GM21447 (cell line): ENCODE measurements around the gene GSTM4.
"Not testable (repeated sequence)": the region's sequence is repeated elsewhere in the genome, so short reads cannot be mapped to it uniquely, and the experiment has no call there.

ENCODE experiments used
- ATAC-seq: cut with Tn5 transposase; IDR thresholded peaks from one replicate; pipeline ENCODE4 v1.9.1; 2021; ENCODE audit not compliant: unreplicated experiment

GSTM4 gene

DNA sequence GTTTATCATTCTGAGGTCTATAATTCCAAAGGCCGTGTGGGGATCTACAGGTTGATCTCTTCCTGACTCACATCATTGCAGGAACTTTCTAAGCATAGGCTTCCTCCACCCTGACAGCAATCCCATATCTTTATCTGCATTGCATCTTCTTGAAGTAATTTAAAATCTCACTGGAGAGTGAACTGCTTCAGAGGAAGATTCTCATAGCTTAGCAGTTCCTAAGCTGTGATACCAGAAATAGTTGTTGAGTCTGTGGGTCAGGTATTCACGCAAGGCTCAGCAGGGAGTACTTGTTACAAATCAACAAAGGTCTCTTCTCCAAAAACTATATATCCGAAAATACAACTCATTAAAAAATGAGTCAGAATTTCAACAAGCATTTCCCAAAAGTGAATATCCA, 39.2 kb downstream of the GSTM4 start:
- not testable (repeated sequence) for ATAC-seq

DNA sequence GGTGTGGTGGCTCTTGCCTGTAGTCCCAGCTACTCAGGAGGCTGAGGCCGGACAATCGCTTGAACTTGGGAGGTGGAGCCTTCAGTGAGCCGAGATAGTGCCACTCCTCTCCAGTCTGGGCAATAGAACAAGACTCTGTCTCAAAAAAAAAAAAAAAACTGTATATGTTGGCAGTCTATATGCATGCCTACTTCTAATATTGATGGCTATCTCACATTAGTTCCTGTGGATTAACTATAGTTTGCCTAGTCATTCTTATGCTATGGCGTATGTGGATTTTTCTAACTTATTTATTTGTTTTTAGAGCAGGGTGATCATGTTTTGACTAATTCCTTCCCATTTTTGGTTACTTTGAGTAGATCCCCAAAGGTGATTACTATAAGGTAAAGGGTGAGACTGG, 41.2 kb downstream of the GSTM4 start:
- no peak for ATAC-seq

- not testable (repeated sequence) for ATAC-seq
These were observed 42.0 kb downstream of the GSTM4 start for GRCh38 chr1:109697861-109698260.

GRCh38 chr1:109702940-109703339, 47.0 kb downstream of the GSTM4 start:
- ATAC-seq: not testable (repeated sequence)

DNA sequence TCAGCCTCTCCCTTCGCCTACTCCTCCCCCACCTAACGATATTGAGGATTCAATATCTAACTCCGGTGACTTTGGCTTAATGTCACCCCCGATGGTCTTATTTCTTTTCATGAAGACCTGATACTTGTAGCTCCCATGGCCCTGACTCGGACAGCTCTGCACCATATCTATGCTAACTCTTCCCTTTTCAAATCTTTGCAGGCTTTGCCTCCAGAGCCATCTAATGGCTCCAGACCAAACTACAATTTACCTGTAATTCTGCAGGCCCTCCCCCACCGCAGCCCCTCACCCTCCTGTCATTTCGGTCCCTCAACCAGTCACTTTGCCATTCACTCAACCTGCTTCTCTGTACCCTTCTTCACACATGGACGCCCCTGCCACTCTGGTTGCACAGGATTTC, 48.3 kb downstream of the GSTM4 start:
- no peak for ATAC-seq

DNA sequence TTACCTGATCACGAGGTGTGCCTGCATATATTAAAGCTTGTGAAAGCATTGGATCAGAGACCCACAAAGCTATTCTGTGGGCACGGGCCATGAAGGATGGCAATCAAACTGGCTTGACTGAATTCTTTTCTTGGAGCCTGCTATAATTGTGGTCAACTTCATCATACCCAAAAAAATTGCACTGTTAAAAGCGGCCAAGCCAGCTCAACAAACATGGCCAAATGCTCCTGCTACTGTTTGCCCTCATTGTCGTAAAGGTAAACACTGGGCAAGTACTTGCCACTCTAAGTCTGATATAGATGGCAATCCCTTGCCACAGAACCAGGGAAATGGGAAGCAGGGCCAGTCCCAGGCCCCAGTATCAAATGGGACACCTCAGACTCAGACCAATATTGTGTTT, 49.5 kb downstream of the GSTM4 start:
- ATAC-seq: no peak

DNA sequence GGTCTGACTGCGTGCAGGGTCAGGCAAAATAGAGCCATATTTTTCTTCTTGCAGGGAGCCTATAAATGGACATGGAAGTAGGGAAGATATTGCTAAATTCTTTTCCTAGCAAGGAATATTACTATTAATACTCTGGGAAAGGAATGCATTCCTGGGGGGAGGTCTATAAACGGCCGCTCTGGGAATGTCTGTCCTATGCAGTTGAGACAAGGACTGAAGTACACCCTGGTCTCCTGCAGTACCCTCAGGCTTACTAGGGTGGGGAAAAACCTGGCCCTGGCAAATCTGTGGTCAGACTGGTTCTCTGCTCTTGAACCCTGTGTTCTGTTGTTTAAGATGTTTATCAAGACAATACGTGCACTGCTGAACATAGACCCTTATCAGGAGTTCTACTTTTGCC, 53.0 kb downstream of the GSTM4 start:
- ATAC-seq: not testable (repeated sequence)

- not testable (repeated sequence) for ATAC-seq
These were observed 53.9 kb downstream of the GSTM4 start for GRCh38 chr1:109709822-109710221.
